Measurements from ENCODE around the gene CBX4.

GRCh38 chr17:79814974-79815835, 24.0 kb downstream of the CBX4 start:
- TF ChIP-seq CTCF (IDR thresholded peaks at IDR 0.05) (no peak), POLR2A (IDR thresholded peaks at IDR 0.05) (no peak)
